Measurements from ENCODE around the gene EXOSC9.

DNA sequence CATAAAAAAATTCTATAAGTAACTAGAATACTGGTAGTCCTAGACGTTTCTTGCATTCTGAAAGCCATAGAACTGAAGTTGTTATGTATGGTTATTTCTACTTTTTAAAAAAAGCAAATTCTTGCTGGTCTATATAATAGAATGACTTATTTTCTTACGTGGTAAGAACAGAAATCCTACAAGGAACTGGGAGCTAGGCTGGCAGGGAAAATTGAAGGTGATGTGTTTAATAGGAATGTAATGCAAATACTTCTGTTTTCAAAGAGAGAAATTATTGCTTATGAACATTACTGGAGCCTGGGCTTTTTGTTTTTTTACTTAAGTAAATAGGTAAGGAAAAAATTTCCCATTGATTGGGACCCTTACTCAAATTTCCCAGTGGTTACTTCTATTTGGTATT, 13.6 kb downstream of the EXOSC9 start:
- TF ChIP-seq, protein P1, sequence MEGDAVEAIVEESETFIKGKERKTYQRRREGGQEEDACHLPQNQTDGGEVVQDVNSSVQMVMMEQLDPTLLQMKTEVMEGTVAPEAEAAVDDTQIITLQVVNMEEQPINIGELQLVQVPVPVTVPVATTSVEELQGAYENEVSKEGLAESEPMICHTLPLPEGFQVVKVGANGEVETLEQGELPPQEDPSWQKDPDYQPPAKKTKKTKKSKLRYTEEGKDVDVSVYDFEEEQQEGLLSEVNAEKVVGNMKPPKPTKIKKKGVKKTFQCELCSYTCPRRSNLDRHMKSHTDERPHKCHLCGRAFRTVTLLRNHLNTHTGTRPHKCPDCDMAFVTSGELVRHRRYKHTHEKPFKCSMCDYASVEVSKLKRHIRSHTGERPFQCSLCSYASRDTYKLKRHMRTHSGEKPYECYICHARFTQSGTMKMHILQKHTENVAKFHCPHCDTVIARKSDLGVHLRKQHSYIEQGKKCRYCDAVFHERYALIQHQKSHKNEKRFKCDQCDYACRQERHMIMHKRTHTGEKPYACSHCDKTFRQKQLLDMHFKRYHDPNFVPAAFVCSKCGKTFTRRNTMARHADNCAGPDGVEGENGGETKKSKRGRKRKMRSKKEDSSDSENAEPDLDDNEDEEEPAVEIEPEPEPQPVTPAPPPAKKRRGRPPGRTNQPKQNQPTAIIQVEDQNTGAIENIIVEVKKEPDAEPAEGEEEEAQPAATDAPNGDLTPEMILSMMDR (IDR thresholded peaks at IDR 0.05; ENCODE audit: low read depth, low read length): no peak
- TF ChIP-seq POLR2A (IDR thresholded peaks at IDR 0.05; ENCODE audit: extremely low read depth, insufficient read length): no peak
- TF ChIP-seq, protein P2, sequence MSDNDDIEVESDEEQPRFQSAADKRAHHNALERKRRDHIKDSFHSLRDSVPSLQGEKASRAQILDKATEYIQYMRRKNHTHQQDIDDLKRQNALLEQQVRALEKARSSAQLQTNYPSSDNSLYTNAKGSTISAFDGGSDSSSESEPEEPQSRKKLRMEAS (IDR thresholded peaks at IDR 0.05; ENCODE audit: low read depth, low read length): no peak

Measured in NB4 (cell line).